GM12878 (cell line): ENCODE measurements around the gene UBAP2.

Experiments
- CBX3 ChIP-seq: fragments of 200-600 bp; sonication (generic); IDR thresholded peaks from 2 replicates; pipeline ENCODE4 v1.6.1; 2016; ENCODE audit warnings: low read depth, borderline replicate concordance
- CTCF ChIP-seq, 3 experiments: IDR thresholded peaks in 2 of 3; conservative IDR thresholded peaks in 1 of 3; 2 replicates each; pipeline ENCODE4 v1.5.1; 2011; ENCODE audit warnings: low read depth in 3 of 3, low read length in 3 of 3, mild to moderate bottlenecking in 3 of 3, control low read depth in 2 of 3, moderate library complexity in 2 of 3, inconsistent platforms in 1 of 3, mixed read lengths in 1 of 3; ENCODE audit not compliant: control insufficient read depth in 2 of 3, insufficient read depth in 1 of 3; ENCODE audit errors: extremely low read depth in 1 of 3
- EED ChIP-seq: sonication (generic); IDR thresholded peaks from 2 replicates; pipeline ENCODE4 v1.6.1; 2016; ENCODE audit warnings: antibody characterized with exemption, low read depth
- EZH2 ChIP-seq: IDR thresholded peaks from 2 replicates; pipeline ENCODE4 v1.6.1; 2012; ENCODE audit warnings: low read depth, mild to moderate bottlenecking, control low read depth, inconsistent platforms, low read length, borderline replicate concordance; ENCODE audit not compliant: control insufficient read depth
- MYC ChIP-seq: IDR thresholded peaks from 2 replicates; pipeline ENCODE4 v1.6.1; 2011; ENCODE audit warnings: mild to moderate bottlenecking, low read length, moderate library complexity, inconsistent platforms; ENCODE audit not compliant: insufficient read depth, insufficient replicate concordance, insufficient read length, severe bottlenecking
- NRF1 ChIP-seq: conservative IDR thresholded peaks from 2 replicates; pipeline ENCODE4 v1.6.1; 2011; ENCODE audit warnings: mild to moderate bottlenecking, low read depth, low read length, improper control_type of control experiment
- SIN3A ChIP-seq: IDR thresholded peaks from 2 replicates; pipeline ENCODE4 v1.6.1; 2012; ENCODE audit warnings: low read depth, low read length, improper control_type of control experiment
- SMAD1 ChIP-seq: fragments of 450-650 bp; IDR thresholded peaks from 2 replicates; pipeline ENCODE4 v1.6.1; 2018; ENCODE audit warnings: mild to moderate bottlenecking, low read depth; ENCODE audit not compliant: partially characterized antibody
- SMARCA5 ChIP-seq: fragments of 450-650 bp; IDR thresholded peaks from 2 replicates; pipeline ENCODE4 v1.6.1; 2017; ENCODE audit warnings: mild to moderate bottlenecking
- YY1 ChIP-seq: IDR thresholded peaks from 2 replicates; pipeline ENCODE4 v1.6.1; 2011; ENCODE audit warnings: low read depth, mild to moderate bottlenecking, low read length
- ZZZ3 ChIP-seq: IDR thresholded peaks from 2 replicates; pipeline ENCODE4 v1.6.1; 2011; ENCODE audit warnings: low read depth; ENCODE audit not compliant: control insufficient read depth, insufficient read length

- no peak for TF ChIP-seq CTCF (IDR thresholded peaks at IDR 0.05 in 2 of 3, conservative IDR thresholded peaks at IDR 0.05 in 1 of 3; ENCODE audit: control insufficient read depth in 2 of 3, extremely low read depth in 1 of 3, insufficient read depth in 1 of 3, low read depth in 3 of 3, low read length in 3 of 3)
- no peak for TF ChIP-seq EED
- no peak for TF ChIP-seq ZZZ3
- no peak for TF ChIP-seq CBX3
- no peak for TF ChIP-seq SIN3A
- TF ChIP-seq MYC = no peak
- TF ChIP-seq SMARCA5 = no peak
- no peak for TF ChIP-seq SMAD1
- no peak for TF ChIP-seq EZH2
- no peak for TF ChIP-seq NRF1
- TF ChIP-seq YY1 = no peak
These were observed 16.9 kb upstream of the UBAP2 start for GRCh38 chr9:34065541-34065940.
